Mucosa of descending colon (tissue), 3 donors: ENCODE measurements around the gene EPHA5. TPM values are rescaled to one million over a fixed set of nuclear protein-coding genes. Genes with fewer than 3 reads are reported as not detected.

Experiments
- ATAC-seq: fragments of 200-7000 bp; cut with Tn5 transposase; one replicate; pipeline ENCODE4 v1.9.1; 2020; ENCODE audit warnings: mild to moderate bottlenecking, moderate library complexity
- DNase-seq, 3 donors: peaks; one replicate each; pipeline ENCODE4 v3.0.0-alpha.2; 2020
- H3K36me3 ChIP-seq: fragments of 200-600 bp; one replicate; pipeline ENCODE4 v1.8.0; 2021; ENCODE audit warnings: low read depth, mild to moderate bottlenecking
- H3K4me1 ChIP-seq: fragments of 200-600 bp; one replicate; pipeline ENCODE4 v1.8.0; 2021; ENCODE audit warnings: low read depth, mild to moderate bottlenecking
- H3K4me3 ChIP-seq: fragments of 200-600 bp; one replicate; pipeline ENCODE4 v1.8.0; 2021; ENCODE audit warnings: mild to moderate bottlenecking
- H3K9me3 ChIP-seq: fragments of 200-600 bp; one replicate; pipeline ENCODE4 v1.8.0; 2021; ENCODE audit warnings: mild to moderate bottlenecking
- CTCF ChIP-seq: fragments of 200-600 bp; IDR thresholded peaks from one replicate; pipeline ENCODE4 v1.8.0; 2022; ENCODE audit warnings: antibody characterized with exemption, mild to moderate bottlenecking
- intact Hi-C, 2 donors: fragments of 100-400 bp; cut with DNase I in 1 of 2; cut with micrococcal nuclease in 1 of 2; formaldehyde crosslinking; loops; one replicate each; pipeline versions ENCODE4 v1.11.0 to v1.11.1; 2022; cut with DNase I, micrococcal nuclease
- total RNA-seq, 3 donors: library from RNA; stranded (reverse); fragmentation: NEBNext Ultra II Directional in 2 of 3; extraction: Animal tissue kit (Norgen Biotek cat#: 25700) in 2 of 3; gene quantifications; one replicate each; pipeline versions ENCODE4 v1.2.1 to v1.2.4, GENCODE V29; 2021 to 2023
- donor health status: DM: no; HTN: no; CAD: no; lungs with moderate emphysema.
- donor health status: DM: no; HTN: no; CAD: no.
- donor health status: DM: no; HTN: yes; CAD: no.

EPHA5 gene
- total RNA-seq, 3 donors from 2014 or later: 0.06 to 0.60 (median 0.14) TPM

GRCh38 chr4:65416891-65417290, 253.4 kb downstream of the EPHA5 start:
- no peak for TF ChIP-seq CTCF
- peak in 2 of 3 donors; percentile 35 to 50 for DNase-seq
- Histone ChIP-seq H3K4me3 (no peak overlapping the region), H3K9me3 (no peaks in the 10 kb centered on the region), H3K36me3 (no peaks in the 10 kb centered on the region), H3K4me1 (no peaks in the 10 kb centered on the region)
- intact Hi-C loops: no loop called here
- ATAC-seq: peak; percentile 32

GRCh38 chr4:65407483-65407882, 262.8 kb downstream of the EPHA5 start:
- DNase-seq: no peak
- H3K9me3 ChIP-seq: no peaks in the 10 kb centered on the region

GRCh38 chr4:65401083-65401482, 269.2 kb downstream of the EPHA5 start:
- no peak for DNase-seq

More at GRCh38 chr4:65407483-65407882, 262.8 kb downstream of the EPHA5 start:
- intact Hi-C loops: no loop called here
- Histone ChIP-seq H3K4me3 (no peak overlapping the region), H3K4me1 (no peaks in the 10 kb centered on the region), H3K36me3 (no peaks in the 10 kb centered on the region)
- ATAC-seq: no peak
- TF ChIP-seq CTCF: no peak

GRCh38 chr4:65399084-65399483, 271.2 kb downstream of the EPHA5 start:
- Histone ChIP-seq H3K4me3 (no peak overlapping the region), H3K36me3 (no peaks in the 10 kb centered on the region), H3K9me3 (peaks cover 5% of the 10 kb centered on the region), H3K4me1 (no peaks in the 10 kb centered on the region)
- no peak for TF ChIP-seq CTCF
- DNase-seq (peak in 1 of 3 donors; percentile 31), ATAC-seq (no peak)
- intact Hi-C loops: no loop called here

More at GRCh38 chr4:65401083-65401482, 269.2 kb downstream of the EPHA5 start:
- no peaks in the 10 kb centered on the region for H3K4me1 ChIP-seq
- intact Hi-C loops: no loop called here
- TF ChIP-seq CTCF: no peak
- no peak for ATAC-seq
- no peak overlapping the region for H3K4me3 ChIP-seq
- H3K9me3 ChIP-seq: peaks cover 5% of the 10 kb centered on the region
- no peaks in the 10 kb centered on the region for H3K36me3 ChIP-seq

GRCh38 chr4:65393078-65393477, 277.2 kb downstream of the EPHA5 start:
- no peaks in the 10 kb centered on the region for H3K4me1 ChIP-seq
- H3K4me3 ChIP-seq: no peak overlapping the region
- H3K9me3 ChIP-seq: peaks cover 5% of the 10 kb centered on the region
- intact Hi-C loops: no loop called here
- no peak for TF ChIP-seq CTCF
- DNase-seq (no peak), ATAC-seq (no peak)
- no peaks in the 10 kb centered on the region for H3K36me3 ChIP-seq

GRCh38 chr4:65392488-65392887, 277.8 kb downstream of the EPHA5 start:
- intact Hi-C loops: no loop called here
- DNase-seq (no peak), ATAC-seq (no peak)
- H3K4me1 ChIP-seq: no peaks in the 10 kb centered on the region
- no peak overlapping the region for H3K4me3 ChIP-seq
- no peaks in the 10 kb centered on the region for H3K36me3 ChIP-seq
- H3K9me3 ChIP-seq: no peaks in the 10 kb centered on the region
- TF ChIP-seq CTCF: no peak
